K562 (cell line): ENCODE data around the gene GUK1. TPM values are rescaled to one million over a fixed set of nuclear protein-coding genes. Genes with fewer than 3 reads are reported as not detected.

Experiments used
- ATAC-seq: fragments of 200-7000 bp; cut with Tn5 transposase; 3 replicates; pipeline ENCODE4 v1.9.1; 2020; ENCODE audit warnings: moderate library complexity
- BruUV-seq: library from RNA; stranded (reverse); fragments of 400-500 nt; replicated peaks from 2 replicates; lab custom pipeline; 2021; lab: Mats Ljungman, UMichigan
- CTCF ChIA-PET: fragments of 300-600 bp; formaldehyde crosslinking; extraction: SDS; loops from one replicate; lab custom pipeline; 2021; ENCODE audit warnings: low intra/inter-chr PET ratio; lab: Yijun Ruan, JAX
- POLR2A ChIA-PET: fragments of 300-600, 350-650 bp; sonication (Branson Sonifier 250); formaldehyde crosslinking; extraction: SDS; loops from one replicate; lab custom pipeline; 2021; ENCODE audit warnings: antibody characterized with exemption, inconsistent platforms; lab: Yijun Ruan, JAX
- DNase-seq, 4 experiments: peaks; one replicate each; pipeline versions ENCODE4 v3.0.0 to v3.0.0-alpha.2; 2011 to 2018; ENCODE audit warnings: low spot score in 3 of 4, mixed read lengths in 3 of 4; ENCODE audit errors: extremely low read depth in 1 of 4
- FAIRE-seq: peaks from 2 replicates; lab custom pipeline; 2011; peaks lifted over from hg19 to GRCh38; lab: Jason Lieb, UNC
- H2AFZ ChIP-seq: 2 replicates; pipeline ENCODE4 v1.6.0; 2011; ENCODE audit warnings: low read depth, low read length, control low read depth, inconsistent platforms
- H3K27ac ChIP-seq: fragments of 200-600 bp; 3 replicates; pipeline ENCODE4 v1.8.0; 2011; ENCODE audit warnings: low read depth, mild to moderate bottlenecking, control low read depth, inconsistent platforms, low read length, moderate library complexity, mixed read lengths; ENCODE audit errors: extremely low read depth
- H3K27me3 ChIP-seq, 2 experiments: fragments of 300-600 bp in 1 of 2; 2 replicates in 1 of 2; 3 replicates in 1 of 2; pipeline versions ENCODE4 v1.6.0 to v1.8.0; 2011; ENCODE audit warnings: inconsistent platforms in 2 of 2, low read length in 2 of 2, mild to moderate bottlenecking in 1 of 2, mixed read lengths in 1 of 2, moderate library complexity in 1 of 2; ENCODE audit not compliant: control insufficient read depth in 2 of 2, insufficient read depth in 2 of 2
- H3K36me3 ChIP-seq: fragments of 300-600 bp; 3 replicates; pipeline ENCODE4 v1.8.0; 2011; ENCODE audit warnings: mild to moderate bottlenecking, low read length, inconsistent platforms; ENCODE audit not compliant: control insufficient read depth, insufficient read depth
- H3K4me1 ChIP-seq, 2 experiments: fragments of 200-600 bp in 1 of 2; replicated peaks in 1 of 2; 2 replicates in 1 of 2; 3 replicates in 1 of 2; pipeline versions ENCODE4 v1.5.1 to v1.8.0; 2011; ENCODE audit warnings: inconsistent platforms in 2 of 2, low read length in 2 of 2, mild to moderate bottlenecking in 1 of 2, mixed read lengths in 1 of 2, moderate library complexity in 1 of 2; ENCODE audit not compliant: control insufficient read depth in 2 of 2, insufficient read depth in 2 of 2
- H3K4me2 ChIP-seq: 2 replicates; pipeline ENCODE4 v1.6.1; 2011; ENCODE audit warnings: low read length, control low read depth, inconsistent platforms, mixed read lengths; ENCODE audit not compliant: insufficient read depth
- H3K4me3 ChIP-seq: fragments of 200-600 bp; sonication (generic), shearing (Covaris generic); 2 replicates; pipeline ENCODE4 v1.5.1; 2016; ENCODE audit warnings: control low read depth, inconsistent platforms
- H3K79me2 ChIP-seq: fragments of 200-600 bp; 3 replicates; pipeline ENCODE4 v1.8.0; 2011; ENCODE audit warnings: low read length, inconsistent platforms; ENCODE audit not compliant: control insufficient read depth, insufficient read depth
- H3K9ac ChIP-seq, 2 experiments: 2 replicates each; pipeline versions ENCODE4 v1.6.0 to v1.6.1; 2011; ENCODE audit warnings: low read depth in 2 of 2, low read length in 2 of 2, control low read depth in 1 of 2, inconsistent platforms in 1 of 2, mild to moderate bottlenecking in 1 of 2, mixed read lengths in 1 of 2; ENCODE audit not compliant: insufficient read depth in 1 of 2
- H3K9me1 ChIP-seq: one replicate; pipeline ENCODE4 v1.6.0; 2011; ENCODE audit warnings: inconsistent platforms, mild to moderate bottlenecking, low read length, moderate library complexity; ENCODE audit not compliant: control insufficient read depth, insufficient read depth
- H3K9me3 ChIP-seq: replicated peaks from 2 replicates; pipeline ENCODE4 v1.5.1; 2011; ENCODE audit warnings: low read depth, low read length, inconsistent platforms; ENCODE audit not compliant: control insufficient read depth, insufficient read depth
- H4K20me1 ChIP-seq: replicated peaks from 2 replicates; pipeline ENCODE4 v1.6.1; 2011; ENCODE audit warnings: low read length, inconsistent platforms, mixed read lengths; ENCODE audit not compliant: control insufficient read depth, insufficient read depth
- ATF2 ChIP-seq: sonication (generic); formaldehyde crosslinking; IDR thresholded peaks from 2 replicates; pipeline ENCODE4 v1.8.1; 2022; ENCODE audit warnings: missing genetic modification reagents
- CHAMP1 ChIP-seq: fragments of 450-650 bp; IDR thresholded peaks from 2 replicates; pipeline ENCODE4 v1.6.1; 2016; ENCODE audit warnings: mild to moderate bottlenecking
- ERF ChIP-seq: fragments of 450-650 bp; formaldehyde crosslinking; IDR thresholded peaks from 2 replicates; pipeline ENCODE4 v1.4.0; 2020; ENCODE audit warnings: mild to moderate bottlenecking, mixed read lengths
- HINFP ChIP-seq: fragments of 450-650 bp; conservative IDR thresholded peaks from 2 replicates; pipeline ENCODE4 v1.6.1; 2016; ENCODE audit warnings: missing genetic modification characterization, low read depth, mild to moderate bottlenecking, control low read depth, missing compliant biosample characterization
- MLX ChIP-seq, 2 experiments: fragments of 450-650 bp in 1 of 2; sonication (generic) in 1 of 2; formaldehyde crosslinking; conservative IDR thresholded peaks; 2 replicates each; pipeline versions ENCODE4 v1.4.0 to v1.8.1; 2020 to 2022; ENCODE audit warnings: mild to moderate bottlenecking in 1 of 2, missing genetic modification reagents in 1 of 2
- POLR2AphosphoS5 ChIP-seq: IDR thresholded peaks from 2 replicates; pipeline ENCODE4 v1.6.1; 2011; ENCODE audit warnings: mild to moderate bottlenecking, low read depth, low read length, moderate library complexity; ENCODE audit not compliant: control insufficient read depth, insufficient read depth
- POLR2G ChIP-seq: fragments of 200-400 bp; formaldehyde crosslinking; IDR thresholded peaks from 2 replicates; pipeline ENCODE4 v1.6.1; 2017; ENCODE audit warnings: low read depth, mild to moderate bottlenecking, antibody characterized with exemption, low read length, moderate library complexity
- PTBP1 ChIP-seq: fragments of 200-400 bp; formaldehyde crosslinking; IDR thresholded peaks from 2 replicates; pipeline ENCODE4 v1.6.1; 2017; ENCODE audit warnings: low read depth, low read length
- RBFOX2 ChIP-seq: fragments of 200-400 bp; formaldehyde crosslinking; IDR thresholded peaks from 2 replicates; pipeline ENCODE4 v1.6.1; 2017; ENCODE audit warnings: low read depth, mild to moderate bottlenecking, low read length, moderate library complexity
- SP1 ChIP-seq: sonication (generic); formaldehyde crosslinking; IDR thresholded peaks from 2 replicates; pipeline ENCODE4 v1.8.1; 2022; ENCODE audit warnings: mild to moderate bottlenecking, missing genetic modification reagents
- THAP7 ChIP-seq: fragments of 250-450 bp; sonication (Bioruptor Pico); IDR thresholded peaks from 2 replicates; pipeline ENCODE4 v1.5.0; 2021
- WGBS: fragments of 100-300 bp; shearing (Covaris generic); methylation state at CpG from one replicate; pipeline ENCODE4 v1.1.6; 2016; ENCODE audit warnings: low coverage, mixed read lengths; ENCODE audit not compliant: insufficient coverage; ENCODE audit errors: missing lambda C conversion rate; 5-methylcytosine and 5-hydroxymethylcytosine counted together
- in situ Hi-C: fragments of 300-500 bp; cut with MboI; formaldehyde crosslinking; loops from 4 replicates; pipeline ENCODE4 v1.15.0; 2018; ENCODE audit warnings: inconsistent platforms, mixed read lengths
- intact Hi-C: fragments of 100-400 bp; cut with micrococcal nuclease; formaldehyde crosslinking; loops from 2 replicates; pipeline ENCODE4 v1.14.2; 2022
- polyA plus RNA-seq, 8 experiments: library from polyadenylated mRNA; depleted of rRNA in 4 of 8; stranded (reverse) in 5 of 8; unstranded in 3 of 8; fragments of >200 nt; fragmentation: Nextera tagmentation in 2 of 8; fragmentation: Illumina TruSeq in 1 of 8; extraction: Ambion mirVana in 2 of 8; extraction: Trizol in 1 of 8; gene quantifications; 2 replicates each; pipeline versions ENCODE4 v1.2.1 to v1.2.3, GENCODE V29; 2011 to 2014; ENCODE audit warnings: inconsistent platforms in 1 of 8, missing spikeins in 1 of 8
- total RNA-seq, 7 experiments: library from RNA; depleted of rRNA in 6 of 7; stranded (reverse); fragments of >200 nt in 6 of 7; fragmentation: Illumina TruSeq in 2 of 7; extraction: Trizol in 2 of 7; gene quantifications; 2 replicates each; pipeline versions ENCODE4 v1.2.1 to v1.2.3, GENCODE V29; 2011 to 2021; ENCODE audit warnings: low replicate concordance in 1 of 7

Gene GUK1
- total and polyA plus RNA-seq, 9 of the 15 experiments (the other 6 are each of a cell fraction or from before 2014, with no cell fraction given): 7.0 to 331 (median 132) TPM

GRCh38 chr1:228142155-228142691 is 2.1 kb downstream of the GUK1 start:
- CTCF ChIA-PET: no interaction called here
- H3K9ac ChIP-seq: peak overlapping the region; percentile 90 to 98
- in situ Hi-C loops (no loop called here), intact Hi-C loops (no loop called here)
- H3K4me1 ChIP-seq: peaks cover 61 to 83% of the 10 kb centered on the region in 2 experiments
- no peaks in the 10 kb centered on the region for H3K27me3 ChIP-seq
- peaks cover 65% of the 10 kb centered on the region for H4K20me1 ChIP-seq
- no peak for FAIRE-seq
- ATAC-seq: no peak
- H3K9me1 ChIP-seq: peaks cover 24% of the 10 kb centered on the region
- peaks cover 71% of the 10 kb centered on the region for H3K79me2 ChIP-seq
- H3K27ac ChIP-seq: no peak overlapping the region
- TF ChIP-seq ATF2 (CRISPR knock-in tag) (no peak), SP1 (CRISPR knock-in tag) (0 out of 2 replicates have a peak, but pooled peaks have one; percentile 42), MLX (CRISPR knock-in tag; conservative IDR thresholded peaks at IDR 0.05) (0 out of 4 replicates have a peak, but pooled peaks of 1 of the 2 experiments have one; percentile 12), POLR2AphosphoS5 (no peak), ERF (CRISPR knock-in tag) (no peak), PTBP1 (no peak), POLR2G (peak; percentile 60), CHAMP1 (no peak), THAP7 (no peak), RBFOX2 (peak; percentile 62), HINFP (tag) (no peak)
- BruUV-seq: no TSS peak
- no peak for DNase-seq
- POLR2A ChIA-PET: interaction anchor here (0.9 to 6.0 kb wide), 9 partner anchors 7 to 35 kb away, joined by 3 to 47 read pairs (median 5); partner anchors contain the start of genes GJC2, IBA57 and MRPL55
- peak overlapping the region; percentile 92 for H3K4me2 ChIP-seq
- 85% methylated on average over 13 of the region's 16 CpGs for WGBS
- peaks cover 39% of the 10 kb centered on the region; the same call in 2 of the 3 replicates for H3K36me3 ChIP-seq
- no peaks in the 10 kb centered on the region for H3K9me3 ChIP-seq
- no peak overlapping the region for H2AFZ ChIP-seq
- no peak overlapping the region; the same call in 1 of the 2 replicates for H3K4me3 ChIP-seq
